Measurements from ENCODE around the gene CCR7.

Gene CCR7

DNA sequence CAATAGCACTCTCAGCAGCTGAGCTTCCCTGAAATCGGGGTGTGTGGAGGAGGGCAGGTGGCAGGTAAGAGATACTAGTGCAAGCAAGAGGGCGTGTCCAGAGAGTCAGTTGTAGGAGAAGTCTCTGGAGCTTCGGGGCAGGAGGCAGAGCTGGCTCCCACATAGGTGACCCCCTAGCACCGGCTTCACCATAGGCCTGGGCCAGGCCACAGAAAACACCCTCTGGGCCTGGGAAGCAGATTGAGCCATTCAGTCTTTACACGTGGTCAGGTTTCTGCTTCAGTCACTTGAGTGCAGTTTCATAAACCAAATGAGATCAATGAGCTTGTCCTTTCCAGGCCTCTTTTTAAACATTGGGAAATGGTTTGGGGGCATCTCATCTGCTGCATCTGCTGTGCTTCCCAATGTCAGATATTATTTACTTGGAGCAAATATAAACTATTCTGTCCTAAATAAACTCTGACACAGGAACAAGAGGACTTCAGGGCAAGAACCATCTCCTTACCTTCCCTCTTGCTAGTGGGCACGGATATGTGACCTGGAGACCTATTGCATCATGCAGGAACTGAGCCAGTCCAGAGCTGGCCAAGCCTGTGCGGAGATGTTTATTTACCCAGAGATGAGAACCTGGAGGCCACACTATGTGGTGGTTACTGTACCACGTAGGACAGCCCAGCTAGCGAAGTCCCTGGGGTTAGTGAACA lies 16.1 kb downstream of the CCR7 start:
- H3K27ac ChIP-seq (ENCODE audit: extremely low read depth, low read depth, low read length) = no peak overlapping the region
- CTCF ChIA-PET = interaction anchor here (0.5 to 11.3 kb wide), 9 partner anchors 10 to 1253 kb away, joined by 3 to 103 read pairs (median 5); no protein-coding TSS in a partner anchor
- no peaks in the 10 kb centered on the region for H3K36me3 ChIP-seq (ENCODE audit: control insufficient read depth in 2 of 2, insufficient read depth in 1 of 2, low read length in 2 of 2)
- TF ChIP-seq TRIM28 (IDR thresholded peaks at IDR 0.05; ENCODE audit: borderline replicate concordance, low read length) (peak; percentile 39; the same call in 1 of the 2 replicates), KLF10 (tag by site-specific recombination; IDR thresholded peaks at IDR 0.05) (no peak), HOXD13 (CRISPR knock-in tag; IDR thresholded peaks at IDR 0.05; ENCODE audit: borderline replicate concordance) (peak; percentile 94)
- POLR2A ChIA-PET = interaction anchor here (0.7 to 0.9 kb wide), 2 partner anchors 11 to 73 kb away, joined by 3 read pairs; no protein-coding TSS in a partner anchor
- H3K4me3 ChIP-seq (ENCODE audit: low read depth, low read length) = no peak overlapping the region
- no peaks in the 10 kb centered on the region for H3K9me3 ChIP-seq (ENCODE audit: control insufficient read depth, insufficient read depth, low read depth, low read length)
- peaks cover 4% of the 10 kb centered on the region for H3K4me1 ChIP-seq (ENCODE audit: control insufficient read depth, insufficient read depth, low read length)

DNA sequence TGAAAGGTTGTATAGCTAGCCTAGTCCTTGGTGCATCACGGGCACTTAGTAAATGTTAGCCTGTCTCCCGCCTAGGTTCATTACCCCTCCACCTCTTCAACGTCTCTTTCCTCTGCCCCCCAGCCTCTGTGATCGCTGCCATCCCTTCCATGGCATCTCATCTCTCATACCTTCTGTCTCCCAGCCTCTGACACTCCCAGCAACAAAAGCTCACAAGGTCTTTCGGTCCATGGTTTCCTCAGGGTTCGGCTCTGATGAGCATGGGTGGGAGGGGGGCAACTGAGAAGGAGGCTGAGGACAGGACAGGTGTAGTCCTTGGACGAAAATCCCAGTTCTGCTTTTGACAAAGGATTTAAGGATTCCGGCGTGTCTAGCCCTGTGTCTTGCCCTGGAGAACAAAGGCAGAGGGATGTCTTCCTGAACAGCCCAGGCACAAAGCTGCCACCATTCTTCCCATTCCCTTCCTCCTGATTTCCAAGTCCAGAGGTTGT lies 16.7 kb downstream of the CCR7 start:
- CTCF ChIA-PET = interaction anchor here (0.8 to 11.3 kb wide), 10 partner anchors 9 to 1001 kb away, joined by 3 to 103 read pairs (median 4); no protein-coding TSS in a partner anchor
- Histone ChIP-seq H3K4me3 (ENCODE audit: low read depth, low read length) (no peak overlapping the region), H3K9me3 (ENCODE audit: control insufficient read depth, insufficient read depth, low read depth, low read length) (no peaks in the 10 kb centered on the region), H3K27ac (ENCODE audit: extremely low read depth, low read depth, low read length) (no peak overlapping the region), H3K36me3 (ENCODE audit: control insufficient read depth in 2 of 2, insufficient read depth in 1 of 2, low read length in 2 of 2) (no peaks in the 10 kb centered on the region), H3K4me1 (ENCODE audit: control insufficient read depth, insufficient read depth, low read length) (peaks cover 4% of the 10 kb centered on the region)
- TF ChIP-seq ZNF792 (tag by site-specific recombination; IDR thresholded peaks at IDR 0.05) (no peak), GLIS2 (tag by site-specific recombination; IDR thresholded peaks at IDR 0.05) (no peak), ZNF558 (tag by site-specific recombination; IDR thresholded peaks at IDR 0.05) (no peak), ZNF391 (tag by site-specific recombination; IDR thresholded peaks at IDR 0.05; ENCODE audit: borderline replicate concordance, low read depth) (no peak)
- TF ChIP-seq, protein P1, sequence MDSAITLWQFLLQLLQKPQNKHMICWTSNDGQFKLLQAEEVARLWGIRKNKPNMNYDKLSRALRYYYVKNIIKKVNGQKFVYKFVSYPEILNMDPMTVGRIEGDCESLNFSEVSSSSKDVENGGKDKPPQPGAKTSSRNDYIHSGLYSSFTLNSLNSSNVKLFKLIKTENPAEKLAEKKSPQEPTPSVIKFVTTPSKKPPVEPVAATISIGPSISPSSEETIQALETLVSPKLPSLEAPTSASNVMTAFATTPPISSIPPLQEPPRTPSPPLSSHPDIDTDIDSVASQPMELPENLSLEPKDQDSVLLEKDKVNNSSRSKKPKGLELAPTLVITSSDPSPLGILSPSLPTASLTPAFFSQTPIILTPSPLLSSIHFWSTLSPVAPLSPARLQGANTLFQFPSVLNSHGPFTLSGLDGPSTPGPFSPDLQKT (IDR thresholded peaks at IDR 0.05; ENCODE audit: borderline replicate concordance, low read depth, low read length) = no peak
- POLR2A ChIA-PET = interaction anchor here (0.8 to 1.4 kb wide), 3 partner anchors 15 to 131 kb away, joined by 3 to 7 read pairs (median 4); partner anchors contain the start of gene TOP2A

DNA sequence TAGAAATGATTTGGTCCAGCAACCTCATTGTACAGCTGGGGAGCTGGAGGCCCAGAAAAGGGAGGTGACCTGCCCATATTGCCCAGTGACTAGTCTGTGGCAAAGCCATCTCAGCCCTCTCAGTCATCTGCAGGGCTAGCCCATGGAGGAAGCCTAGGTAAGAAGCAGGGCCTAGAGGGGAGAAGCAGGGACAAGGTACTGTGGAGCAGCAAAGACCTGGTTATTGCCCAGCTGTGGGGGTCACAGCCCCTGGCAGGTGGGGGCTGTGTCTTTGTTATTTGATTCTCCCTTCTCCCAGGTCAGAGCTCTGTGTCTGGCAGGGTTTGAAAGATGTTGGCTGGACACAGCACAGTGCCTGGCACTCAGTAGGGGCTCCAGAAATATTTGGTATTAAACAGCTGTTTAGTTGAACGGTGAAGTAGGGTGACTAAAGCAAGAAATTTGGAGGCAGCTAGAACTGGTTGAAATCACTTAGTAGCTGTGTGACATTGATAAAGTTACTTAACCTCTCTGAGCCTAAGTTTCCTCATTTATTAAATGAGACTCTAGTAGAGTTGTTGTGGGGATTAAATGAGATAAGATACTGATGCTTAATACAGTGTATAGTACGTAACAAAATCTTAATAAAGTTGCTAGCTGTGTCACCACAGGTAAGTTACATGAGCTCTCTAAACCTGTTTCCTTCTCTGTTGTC lies 17.3 kb downstream of the CCR7 start:
- H3K36me3 ChIP-seq (ENCODE audit: control insufficient read depth in 2 of 2, insufficient read depth in 1 of 2, low read length in 2 of 2) = no peaks in the 10 kb centered on the region
- peak overlapping the region; percentile 24; the same call in 1 of the 2 replicates for H3K27ac ChIP-seq (ENCODE audit: extremely low read depth, low read depth, low read length)
- H3K4me1 ChIP-seq (ENCODE audit: control insufficient read depth, insufficient read depth, low read length) = peaks cover 4% of the 10 kb centered on the region
- H3K4me3 ChIP-seq (ENCODE audit: low read depth, low read length) = no peak overlapping the region
- no peaks in the 10 kb centered on the region for H3K9me3 ChIP-seq (ENCODE audit: control insufficient read depth, insufficient read depth, low read depth, low read length)
- POLR2A ChIA-PET = interaction anchor here (0.6 to 1.4 kb wide), 4 partner anchors 15 to 139 kb away, joined by 3 to 7 read pairs (median 4); partner anchors contain the start of gene TOP2A
- CTCF ChIA-PET = interaction anchor here (0.7 to 11.3 kb wide), 11 partner anchors 9 to 1002 kb away, joined by 3 to 103 read pairs (median 4); no protein-coding TSS in a partner anchor
- TF ChIP-seq ZIC2 (tag by site-specific recombination; IDR thresholded peaks at IDR 0.05) = peak; percentile 5; the same call in 1 of the 2 replicates
- peak; percentile 94 for TF ChIP-seq ZNF664 (tag by site-specific recombination; IDR thresholded peaks at IDR 0.05)
- TF ChIP-seq ZNF768 (tag by site-specific recombination; IDR thresholded peaks at IDR 0.05) = 0 out of 2 replicates have a peak, but pooled peaks have one; percentile 91
- peak; percentile 49; the same call in 1 of the 2 replicates for TF ChIP-seq ZBTB8A (tag by site-specific recombination; IDR thresholded peaks at IDR 0.05)
- TF ChIP-seq, protein P2, sequence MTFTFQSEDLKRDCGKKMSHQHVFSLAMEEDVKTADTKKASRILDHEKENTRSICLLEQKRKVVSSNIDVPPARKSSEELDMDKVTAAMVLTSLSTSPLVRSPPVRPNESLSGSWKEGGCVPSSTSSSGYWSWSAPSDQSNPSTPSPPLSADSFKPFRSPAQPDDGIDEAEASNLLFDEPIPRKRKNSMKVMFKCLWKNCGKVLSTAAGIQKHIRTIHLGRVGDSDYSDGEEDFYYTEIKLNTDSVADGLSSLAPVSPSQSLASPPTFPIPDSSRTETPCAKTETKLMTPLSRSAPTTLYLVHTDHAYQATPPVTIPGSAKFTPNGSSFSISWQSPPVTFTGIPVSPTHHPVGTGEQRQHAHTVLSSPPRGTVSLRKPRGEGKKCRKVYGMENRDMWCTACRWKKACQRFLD (tag by site-specific recombination; IDR thresholded peaks at IDR 0.05) = no peak

All from HEK293 (cell line).